ENCODE data around the gene WNK4.

DNA sequence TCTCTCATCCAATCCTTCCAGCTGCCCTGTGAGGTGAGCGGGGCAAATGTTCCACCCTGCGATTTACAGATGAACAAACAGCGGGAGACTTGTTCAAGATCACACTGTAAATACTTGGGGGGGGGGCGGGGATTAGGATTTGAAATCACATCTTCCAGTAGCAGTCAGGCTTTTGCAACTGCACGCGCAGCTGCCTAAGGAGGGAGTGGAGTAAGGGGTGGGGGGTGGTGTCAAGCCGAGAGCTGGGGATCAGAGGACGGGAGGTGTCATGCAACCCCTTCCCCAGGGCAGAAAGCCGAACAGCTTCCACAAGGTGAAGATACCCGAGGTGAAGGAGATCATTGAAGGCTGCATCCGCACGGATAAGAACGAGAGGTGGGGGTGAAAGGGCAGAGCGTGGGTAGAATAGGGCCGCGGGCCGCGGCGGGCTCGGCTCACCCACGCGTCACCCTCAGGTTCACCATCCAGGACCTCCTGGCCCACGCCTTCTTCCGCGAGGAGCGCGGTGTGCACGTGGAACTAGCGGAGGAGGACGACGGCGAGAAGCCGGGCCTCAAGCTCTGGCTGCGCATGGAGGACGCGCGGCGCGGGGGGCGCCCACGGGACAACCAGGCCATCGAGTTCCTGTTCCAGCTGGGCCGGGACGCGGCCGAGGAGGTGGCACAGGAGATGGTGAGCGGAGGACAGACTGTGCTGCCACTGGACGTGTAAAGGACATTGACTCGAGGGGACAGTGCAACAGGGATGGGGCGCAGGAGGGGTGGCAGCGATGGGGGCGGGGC lies 4.6 kb downstream of the WNK4 start:
- TF ChIP-seq, protein P1, sequence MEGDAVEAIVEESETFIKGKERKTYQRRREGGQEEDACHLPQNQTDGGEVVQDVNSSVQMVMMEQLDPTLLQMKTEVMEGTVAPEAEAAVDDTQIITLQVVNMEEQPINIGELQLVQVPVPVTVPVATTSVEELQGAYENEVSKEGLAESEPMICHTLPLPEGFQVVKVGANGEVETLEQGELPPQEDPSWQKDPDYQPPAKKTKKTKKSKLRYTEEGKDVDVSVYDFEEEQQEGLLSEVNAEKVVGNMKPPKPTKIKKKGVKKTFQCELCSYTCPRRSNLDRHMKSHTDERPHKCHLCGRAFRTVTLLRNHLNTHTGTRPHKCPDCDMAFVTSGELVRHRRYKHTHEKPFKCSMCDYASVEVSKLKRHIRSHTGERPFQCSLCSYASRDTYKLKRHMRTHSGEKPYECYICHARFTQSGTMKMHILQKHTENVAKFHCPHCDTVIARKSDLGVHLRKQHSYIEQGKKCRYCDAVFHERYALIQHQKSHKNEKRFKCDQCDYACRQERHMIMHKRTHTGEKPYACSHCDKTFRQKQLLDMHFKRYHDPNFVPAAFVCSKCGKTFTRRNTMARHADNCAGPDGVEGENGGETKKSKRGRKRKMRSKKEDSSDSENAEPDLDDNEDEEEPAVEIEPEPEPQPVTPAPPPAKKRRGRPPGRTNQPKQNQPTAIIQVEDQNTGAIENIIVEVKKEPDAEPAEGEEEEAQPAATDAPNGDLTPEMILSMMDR (IDR thresholded peaks at IDR 0.05): no peak
- no peak for TF ChIP-seq EZH2 (IDR thresholded peaks at IDR 0.05)
